OCI-LY3 (cell line): ENCODE results near the gene FOXL1.

Experiments used
- H2AFZ ChIP-seq: fragments of 200-600, 300-600 bp; shearing (Covaris generic); 2 replicates; pipeline ENCODE4 v1.6.0; 2014; ENCODE audit warnings: antibody characterized with exemption, low read depth, low read length
- H3K27ac ChIP-seq: fragments of 200-600, 300-600 bp; sonication (generic); 2 replicates; pipeline ENCODE4 v1.5.1; 2014; ENCODE audit warnings: mild to moderate bottlenecking, low read length, moderate library complexity, mixed read lengths
- H3K27me3 ChIP-seq: fragments of 200-600, 300-600 bp; sonication (generic); 2 replicates; pipeline ENCODE4 v1.6.1; 2014; ENCODE audit warnings: low read depth, low read length, mixed read lengths
- H3K36me3 ChIP-seq: fragments of 200-600, 300-600 bp; sonication (generic); replicated peaks from 2 replicates; pipeline ENCODE3; 2014; ENCODE audit warnings: low read depth, low read length, mixed read lengths
- H3K4me1 ChIP-seq: fragments of 300-600, 200-600 bp; sonication (generic); 2 replicates; pipeline ENCODE4 v1.6.1; 2014; ENCODE audit warnings: low read length, mixed read lengths
- H3K4me2 ChIP-seq: fragments of 200-600, 300-600 bp; sonication (generic); 2 replicates; pipeline ENCODE4 v1.6.1; 2014; ENCODE audit warnings: low read length, mixed read lengths
- H3K4me3 ChIP-seq: fragments of 300-600, 200-600 bp; sonication (generic); 2 replicates; pipeline ENCODE4 v1.5.1; 2014; ENCODE audit warnings: antibody characterized with exemption, mild to moderate bottlenecking, low read length, moderate library complexity
- H3K79me2 ChIP-seq: fragments of 300-600, 200-600 bp; shearing (Covaris generic); 2 replicates; pipeline ENCODE4 v1.6.1; 2014; ENCODE audit warnings: mild to moderate bottlenecking, low read length, mixed read lengths
- H3K9ac ChIP-seq: fragments of 300-600, 200-600 bp; shearing (Covaris generic); 2 replicates; pipeline ENCODE4 v1.6.0; 2014; ENCODE audit warnings: mild to moderate bottlenecking, low read length, moderate library complexity
- H3K9me3 ChIP-seq: fragments of 200-600, 300-600 bp; shearing (Covaris generic); 2 replicates; pipeline ENCODE4 v1.6.1; 2014; ENCODE audit warnings: low read length, mixed read lengths; ENCODE audit not compliant: insufficient read depth
- H4K20me1 ChIP-seq: fragments of 200-600, 300-600 bp; sonication (generic); 2 replicates; pipeline ENCODE4 v1.6.1; 2016; ENCODE audit warnings: low read length, mixed read lengths; ENCODE audit not compliant: insufficient read depth
- CTCF ChIP-seq: fragments of 200-600, 300-600 bp; sonication (generic); IDR thresholded peaks from 2 replicates; pipeline ENCODE4 v1.5.1; 2014; ENCODE audit warnings: antibody characterized with exemption, low read length, low read depth
- EZH2phosphoT487 ChIP-seq: fragments of 200-600 bp; shearing (Covaris generic); IDR thresholded peaks from 2 replicates; pipeline ENCODE4 v1.6.1; 2018; ENCODE audit warnings: antibody characterized with exemption, mixed run types, low read depth

FOXL1 gene

GRCh38 chr16:86609115-86609514 lies 30.8 kb downstream of the FOXL1 start:
- Histone ChIP-seq H3K4me1 (no peaks in the 10 kb centered on the region), H3K36me3 (no peaks in the 10 kb centered on the region), H3K9ac (no peak overlapping the region), H3K27ac (no peak overlapping the region), H3K4me3 (no peak overlapping the region), H3K27me3 (peaks cover 9% of the 10 kb centered on the region), H4K20me1 (no peaks in the 10 kb centered on the region), H3K79me2 (no peaks in the 10 kb centered on the region), H3K9me3 (no peaks in the 10 kb centered on the region), H2AFZ (no peak overlapping the region), H3K4me2 (no peak overlapping the region)
- no peak for TF ChIP-seq EZH2phosphoT487
- TF ChIP-seq CTCF: no peak

DNA sequence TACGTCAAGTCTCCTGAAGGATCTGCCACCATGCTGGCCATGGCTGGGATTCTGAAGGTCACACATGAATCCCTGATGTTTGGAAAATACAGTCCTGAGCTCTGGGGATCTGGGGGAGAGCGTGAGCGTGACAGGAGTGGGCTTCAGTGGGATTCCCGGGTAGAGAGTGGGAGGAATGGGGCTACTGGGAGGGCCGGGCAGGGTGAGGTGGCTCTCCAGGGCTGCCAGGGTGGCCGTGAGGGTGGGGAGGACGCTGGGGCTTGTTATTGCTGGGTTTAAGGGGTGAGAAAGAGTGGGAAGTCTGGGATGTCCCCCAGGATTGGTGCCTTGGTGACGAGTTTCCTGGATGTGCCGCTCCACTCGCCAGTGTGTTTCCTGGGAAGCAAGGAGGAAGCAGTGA lies 31.3 kb downstream of the FOXL1 start:
- H3K27ac ChIP-seq: no peak overlapping the region
- H2AFZ ChIP-seq: no peak overlapping the region

GRCh38 chr16:86610779-86611524 lies 32.6 kb downstream of the FOXL1 start:
- H3K27ac ChIP-seq: no peak overlapping the region
- no peak for TF ChIP-seq CTCF
- no peak for TF ChIP-seq EZH2phosphoT487

More for the DNA sequence above, 31.3 kb downstream of the FOXL1 start:
- no peaks in the 10 kb centered on the region for H3K4me1 ChIP-seq
- TF ChIP-seq EZH2phosphoT487 (no peak), CTCF (no peak)
- peaks cover 9% of the 10 kb centered on the region for H3K27me3 ChIP-seq
- H3K4me3 ChIP-seq: no peak overlapping the region
- H3K9ac ChIP-seq: no peak overlapping the region
- H3K9me3 ChIP-seq: no peaks in the 10 kb centered on the region
- H3K36me3 ChIP-seq: no peaks in the 10 kb centered on the region
- H4K20me1 ChIP-seq: no peaks in the 10 kb centered on the region
- H3K4me2 ChIP-seq: no peak overlapping the region
- H3K79me2 ChIP-seq: no peaks in the 10 kb centered on the region

DNA sequence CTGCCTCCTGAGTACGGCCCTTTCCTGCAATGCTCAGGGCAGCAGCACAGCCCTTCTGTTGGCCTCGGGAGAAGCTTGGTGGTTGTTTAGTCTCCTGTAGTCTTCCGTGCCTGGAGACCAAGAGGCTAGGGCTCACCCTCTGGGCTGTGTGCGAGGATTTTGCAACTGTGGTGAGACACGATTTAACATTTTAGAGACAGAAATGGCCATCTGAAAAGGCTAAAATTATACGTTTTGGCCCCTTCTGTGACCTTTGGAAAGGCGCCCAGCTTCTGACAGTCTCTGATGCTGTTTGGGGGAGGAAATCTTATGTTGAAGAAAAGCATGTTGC lies 33.1 kb downstream of the FOXL1 start:
- Histone ChIP-seq H3K9me3 (no peaks in the 10 kb centered on the region), H2AFZ (no peak overlapping the region), H3K36me3 (no peaks in the 10 kb centered on the region), H3K27me3 (peaks cover 9% of the 10 kb centered on the region), H3K79me2 (no peaks in the 10 kb centered on the region), H3K9ac (no peak overlapping the region), H3K4me3 (no peak overlapping the region), H3K4me2 (no peak overlapping the region), H3K4me1 (no peaks in the 10 kb centered on the region), H3K27ac (no peak overlapping the region), H4K20me1 (no peaks in the 10 kb centered on the region)
- no peak for TF ChIP-seq CTCF
- TF ChIP-seq EZH2phosphoT487: no peak

More at GRCh38 chr16:86610779-86611524, 32.6 kb downstream of the FOXL1 start:
- Histone ChIP-seq H3K4me2 (no peak overlapping the region), H3K4me3 (no peak overlapping the region), H4K20me1 (no peaks in the 10 kb centered on the region), H3K79me2 (no peaks in the 10 kb centered on the region), H3K9me3 (no peaks in the 10 kb centered on the region), H3K27me3 (peaks cover 9% of the 10 kb centered on the region), H3K9ac (no peak overlapping the region), H2AFZ (no peak overlapping the region), H3K4me1 (no peaks in the 10 kb centered on the region), H3K36me3 (no peaks in the 10 kb centered on the region)
